Stimulated activated CD8-positive, alpha-beta memory T cell treated with anti-CD3 and anti-CD28 coated beads, Interleukin-7, amount 100 ng/mL, for 4 hours (primary cell): Measurements from ENCODE around the gene IPO8.

Source experiments
- DNase-seq, 2 donors: peaks; one replicate each; pipeline ENCODE4 v3.0.0-alpha.2; 2020; ENCODE audit warnings: low read depth in 2 of 2

Gene IPO8

DNA sequence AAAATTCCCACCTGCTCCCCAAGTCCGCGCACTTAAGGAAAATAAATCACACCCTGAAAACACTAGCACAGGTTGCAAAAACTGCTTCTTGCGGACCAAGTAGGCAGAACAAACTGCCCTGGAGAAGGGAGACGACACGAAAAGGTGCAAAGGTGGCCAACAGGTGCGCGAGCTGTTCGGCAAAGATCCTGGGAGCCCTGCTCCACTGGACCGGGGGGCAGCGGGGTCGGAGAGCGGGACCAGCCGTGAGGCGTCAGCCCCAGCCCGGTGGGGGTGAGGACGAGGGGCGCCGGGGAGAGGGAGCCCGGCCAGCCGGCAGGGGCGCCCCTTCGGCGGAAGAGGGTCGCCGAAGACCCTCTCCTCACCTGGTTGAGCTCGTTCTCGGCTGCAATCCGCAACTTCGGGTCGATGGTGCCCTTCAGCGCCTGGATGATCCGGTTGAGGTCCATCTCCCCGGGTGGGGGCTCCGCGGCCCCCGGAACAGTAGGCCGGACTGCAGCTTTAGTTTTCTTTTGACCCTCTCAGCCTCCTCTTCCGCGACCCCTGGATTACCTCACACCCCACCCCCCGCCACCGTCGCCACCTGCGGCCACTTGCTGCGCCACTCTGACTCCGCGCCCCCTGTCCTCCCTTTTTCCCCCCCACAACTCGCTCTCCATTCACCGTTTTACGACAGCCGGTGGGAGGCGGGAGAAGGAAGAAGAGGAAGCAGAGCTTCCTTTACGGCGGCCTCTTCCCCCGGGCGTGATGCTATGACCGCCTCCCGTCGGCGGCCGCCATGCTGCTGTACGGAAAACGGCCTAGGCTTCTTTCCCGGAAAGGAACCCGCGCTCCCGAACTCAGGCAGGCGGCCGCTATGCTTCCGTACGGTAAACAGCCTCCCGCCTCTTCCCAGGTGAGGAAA, at the start of gene IPO8:
IPO8 (minus strand) TSS at position 671 of the 904 bp plus-strand sequence; CDS start at position 449, 222 bp downstream.
- peak; percentile 82 to 86 for DNase-seq

DNA sequence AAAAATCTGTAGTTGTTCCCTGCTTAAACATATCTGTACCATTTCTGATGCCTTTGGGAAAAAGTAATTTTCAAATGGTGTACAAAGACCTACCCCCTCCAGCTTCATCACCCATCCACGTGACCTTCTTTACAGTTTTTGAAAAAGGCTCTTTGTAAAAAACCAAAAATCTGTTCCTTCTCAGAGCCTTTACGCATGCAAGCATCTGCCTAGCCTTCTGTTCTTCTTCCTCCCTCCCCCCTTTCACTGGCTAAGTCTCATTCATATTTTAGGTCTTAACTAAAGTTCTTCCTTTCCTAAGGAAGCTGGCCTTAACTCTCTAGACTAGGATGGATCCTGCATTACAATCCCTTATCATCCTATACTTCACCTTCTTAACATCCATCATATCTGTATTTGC, 48.7 kb upstream of the IPO8 start:
- no peak for DNase-seq

GRCh38 chr12:30740274-30740673, 44.6 kb upstream of the IPO8 start:
- DNase-seq = no peak

DNA sequence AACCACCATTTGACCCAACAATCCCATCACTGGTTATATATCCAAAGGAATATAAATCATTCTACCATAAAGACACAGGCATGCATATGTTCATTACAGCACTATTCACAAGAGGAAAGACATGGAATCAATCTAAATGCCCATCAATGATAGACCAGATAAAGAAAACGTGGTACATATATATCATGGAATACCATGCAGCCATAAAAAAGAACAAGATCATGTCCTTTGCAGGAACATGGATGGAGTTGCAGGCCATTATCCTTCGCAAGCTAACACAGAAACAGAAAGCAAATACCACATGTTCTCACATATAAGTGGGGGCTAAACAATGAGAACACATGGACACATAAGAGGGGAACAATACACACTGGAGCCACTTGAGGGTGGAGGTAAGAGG, 43.4 kb upstream of the IPO8 start:
- DNase-seq = no peak

- DNase-seq = no peak
These were observed 37.4 kb upstream of the IPO8 start for GRCh38 chr12:30732954-30733637.

DNA sequence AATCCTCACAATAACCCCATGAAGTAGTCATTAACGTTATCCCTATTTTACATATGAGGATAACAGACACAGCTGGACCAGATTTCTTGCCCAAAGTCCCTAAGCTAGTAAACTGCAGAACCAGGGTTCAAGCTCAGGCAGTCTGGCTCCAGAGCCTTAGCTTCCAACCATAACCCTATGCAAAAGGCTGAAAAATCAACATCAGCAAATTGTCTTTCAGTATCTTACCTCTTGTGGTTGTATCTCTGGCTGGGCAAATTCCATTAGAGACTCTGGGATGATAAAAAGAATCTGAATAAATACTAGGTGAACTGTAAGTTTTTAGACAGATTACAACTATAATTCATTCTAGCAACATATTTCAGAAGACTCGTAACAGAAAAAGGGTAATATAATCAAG, 34.3 kb upstream of the IPO8 start:
- DNase-seq = no peak

- no peak for DNase-seq
These were observed 33.9 kb upstream of the IPO8 start for GRCh38 chr12:30729547-30729946.

GRCh38 chr12:30726647-30727046, 31.0 kb upstream of the IPO8 start:
- no peak for DNase-seq

- no peak for DNase-seq
These were observed 30.1 kb upstream of the IPO8 start for GRCh38 chr12:30725739-30726138.

GRCh38 chr12:30719060-30719459, 23.4 kb upstream of the IPO8 start:
- DNase-seq = no peak

- DNase-seq = no peak
These were observed 12.1 kb upstream of the IPO8 start for GRCh38 chr12:30707613-30708342.

DNA sequence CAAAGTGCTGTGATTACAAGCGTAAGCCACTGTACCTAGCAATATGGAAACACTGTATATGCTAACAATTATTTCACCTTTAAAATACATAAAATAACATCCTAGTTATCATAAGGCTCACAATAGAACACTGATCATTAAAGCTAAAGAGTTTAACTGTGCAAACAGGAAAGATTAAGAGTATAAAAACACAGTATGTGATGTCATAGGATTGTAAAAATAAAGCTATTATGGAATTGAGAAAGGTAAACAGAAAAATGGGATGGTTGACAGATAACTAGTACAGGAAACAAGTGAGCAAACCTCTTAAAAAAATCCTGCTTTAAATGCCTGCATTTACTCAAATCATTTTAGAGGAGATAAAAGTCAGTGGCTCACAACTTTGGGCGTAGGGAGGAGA, 10.8 kb upstream of the IPO8 start:
- no peak for DNase-seq

GRCh38 chr12:30701056-30701455, 5.4 kb upstream of the IPO8 start:
- no peak for DNase-seq

DNA sequence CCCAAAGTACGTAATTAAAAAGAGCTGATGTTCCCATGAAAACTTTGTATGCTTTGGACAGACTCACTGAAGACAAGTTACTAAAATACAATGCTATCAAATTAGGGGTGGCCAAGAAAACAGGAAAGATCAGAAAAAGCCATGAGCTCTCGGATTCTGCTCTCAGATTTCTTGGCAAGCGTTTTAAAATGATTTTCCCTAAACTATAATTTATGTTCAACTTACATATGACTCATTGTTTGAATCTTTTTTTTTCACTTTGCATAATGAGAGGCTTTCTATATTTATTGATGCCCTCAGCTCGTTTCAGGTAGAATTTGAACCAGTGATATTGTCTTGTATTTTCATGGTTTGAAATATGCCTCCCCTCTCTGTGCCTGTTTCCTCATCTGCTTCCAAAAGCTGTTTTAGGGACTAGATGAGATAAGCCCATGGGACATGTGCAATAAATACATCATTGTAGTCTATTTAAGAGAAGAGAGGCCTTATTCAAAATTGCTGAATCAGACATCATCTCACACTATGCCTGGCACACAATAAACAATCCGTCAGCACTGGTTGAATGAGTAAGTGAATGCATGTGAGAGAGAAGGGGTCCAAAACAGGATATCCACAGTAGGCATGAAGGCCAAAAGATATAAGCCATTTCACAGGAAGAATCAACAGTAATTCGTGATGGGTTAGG, 4.7 kb upstream of the IPO8 start:
- no peak for DNase-seq

DNA sequence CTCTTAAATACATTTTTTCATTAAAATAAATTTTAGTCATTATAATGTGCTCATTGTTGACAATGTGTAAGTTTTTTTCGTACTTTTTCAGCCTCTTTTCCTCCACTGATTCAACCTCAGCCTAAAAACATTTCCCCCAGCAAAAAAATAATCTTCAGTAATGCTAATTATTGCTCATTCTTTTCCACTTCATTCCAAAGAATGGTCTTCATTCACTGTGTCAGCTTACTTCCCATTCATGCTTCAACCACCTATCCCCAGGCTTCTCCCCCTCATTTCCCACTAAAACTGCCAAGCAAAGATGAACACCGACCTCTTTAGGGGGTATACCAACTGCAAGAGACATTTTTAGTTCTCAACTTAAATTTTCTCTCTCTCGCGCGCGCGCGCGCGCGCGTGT, 2.7 kb upstream of the IPO8 start:
- DNase-seq = no peak

- no peak for DNase-seq
These were observed 1.3 kb upstream of the IPO8 start for GRCh38 chr12:30696943-30697342.

GRCh38 chr12:30696486-30696885, 817 bp upstream of the IPO8 start:
- no peak for DNase-seq

GRCh38 chr12:30696103-30696408, 387 bp upstream of the IPO8 start:
- DNase-seq = no peak

GRCh38 chr12:30694412-30695198, 1.1 kb downstream of the IPO8 start:
- no peak for DNase-seq

GRCh38 chr12:30692470-30692869, 3.2 kb downstream of the IPO8 start:
- no peak for DNase-seq
